ELR (cell line): Measurements from ENCODE around the gene DBNDD1.
A peak's percentile ranks its signal among the peaks of the same experiment; 100 is the strongest.
"Not testable (repeated sequence)": the region's sequence is repeated elsewhere in the genome, so short reads cannot be mapped to it uniquely, and the experiment has no call there.

Source experiments
- DNase-seq: peaks from one replicate; pipeline ENCODE4 v3.0.0-alpha.2; 2015; ENCODE audit warnings: low read depth

Gene DBNDD1

DNA sequence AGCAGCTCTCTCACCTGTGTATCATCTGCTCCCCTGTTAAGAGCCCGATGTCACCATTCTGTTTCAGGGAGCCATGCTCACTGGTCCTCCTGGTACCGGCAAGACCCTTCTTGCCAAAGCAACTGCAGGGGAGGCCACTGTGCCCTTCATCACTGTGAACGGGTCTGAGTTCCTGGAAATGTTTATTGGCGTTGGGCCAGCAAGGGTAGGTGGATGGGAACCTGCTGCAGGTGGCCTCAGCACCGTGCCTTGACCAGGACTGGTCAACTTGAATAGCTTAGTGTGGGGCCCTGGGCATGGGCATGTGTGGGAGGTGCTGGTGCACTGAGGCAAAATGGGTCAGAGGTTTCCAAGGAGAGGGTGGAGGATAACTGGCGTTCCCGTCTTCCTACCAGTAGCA lies 28.5 kb downstream of the DBNDD1 start:
- DNase-seq = no peak

DNA sequence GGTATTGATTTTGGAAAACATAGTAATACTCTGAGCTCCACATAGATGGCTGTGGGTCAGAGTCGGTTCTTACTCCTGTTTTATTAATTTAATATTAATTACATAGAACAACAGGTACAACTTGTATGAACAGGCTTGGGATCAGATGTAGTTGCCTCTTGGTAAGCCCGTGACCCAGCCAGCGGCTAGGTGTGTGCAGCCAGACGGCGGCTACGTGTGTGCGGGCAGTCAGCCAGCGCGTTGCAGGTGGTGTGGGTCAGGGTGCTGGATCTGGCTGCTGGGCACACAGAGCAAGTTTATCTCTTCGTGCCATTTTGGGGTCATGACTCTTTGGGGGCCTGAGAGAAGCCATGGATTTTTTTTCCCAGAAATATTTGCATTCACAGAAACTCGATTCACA lies 30.3 kb downstream of the DBNDD1 start:
- DNase-seq = no peak

DNA sequence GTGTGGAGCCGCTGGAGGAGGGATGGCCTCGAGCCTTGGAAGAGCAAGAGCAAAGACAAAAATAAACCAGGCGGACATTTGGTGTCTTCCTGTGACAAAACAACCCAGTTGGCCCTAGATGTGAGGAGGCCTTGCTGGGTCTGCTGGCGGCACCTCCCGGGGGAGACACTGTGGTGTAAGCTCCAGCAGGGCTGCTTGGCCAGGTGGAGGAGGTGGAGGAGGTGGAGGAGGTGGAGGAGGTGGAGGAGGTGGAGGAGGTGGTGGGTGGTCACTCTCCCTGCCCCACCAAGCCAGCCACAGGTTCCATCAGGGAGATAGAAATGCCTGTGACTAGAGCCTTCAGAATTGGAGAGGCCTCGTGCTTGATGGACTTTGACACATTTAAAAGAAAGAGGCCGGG lies 32.1 kb downstream of the DBNDD1 start:
- DNase-seq = no peak

DNA sequence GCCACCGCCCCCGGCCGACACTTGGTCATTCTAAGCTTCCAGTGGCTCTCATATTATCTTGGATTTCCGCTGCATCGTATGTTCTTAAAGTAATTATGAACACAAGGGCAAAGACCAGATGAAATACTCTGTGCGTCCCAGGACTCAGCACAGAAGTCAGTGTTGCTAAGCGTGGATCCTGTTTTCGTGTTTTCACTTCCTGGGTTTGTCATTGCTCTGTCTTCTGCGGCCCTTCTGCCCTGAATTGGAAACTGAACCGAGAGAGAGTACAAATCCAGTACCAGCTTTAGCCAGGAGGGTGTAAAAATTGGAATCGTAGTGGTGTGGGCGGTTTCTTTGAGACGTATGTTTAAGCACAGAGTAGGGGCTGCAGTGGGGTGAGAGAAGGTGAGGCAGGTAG lies 32.7 kb downstream of the DBNDD1 start:
- no peak for DNase-seq

DNA sequence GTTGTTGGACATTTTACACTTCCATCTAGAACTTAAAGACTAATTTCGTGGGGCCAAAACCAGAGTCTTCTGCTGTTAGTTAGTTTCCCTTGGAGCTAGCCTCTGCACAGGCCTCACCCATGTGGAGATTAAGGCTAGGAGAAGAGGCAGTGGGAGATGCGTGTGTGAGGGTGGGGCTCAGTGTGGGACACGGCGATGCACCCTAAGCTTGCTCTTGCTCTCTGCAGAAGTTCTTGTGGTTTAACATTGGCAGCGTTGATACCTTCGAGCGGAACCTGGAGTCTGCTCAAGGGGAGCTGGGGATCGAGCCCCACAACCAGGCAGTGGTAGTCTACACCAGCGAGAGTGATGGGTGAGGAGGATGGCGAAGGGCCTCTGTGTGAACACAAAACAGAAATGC lies 34.0 kb downstream of the DBNDD1 start:
- no peak for DNase-seq

DNA sequence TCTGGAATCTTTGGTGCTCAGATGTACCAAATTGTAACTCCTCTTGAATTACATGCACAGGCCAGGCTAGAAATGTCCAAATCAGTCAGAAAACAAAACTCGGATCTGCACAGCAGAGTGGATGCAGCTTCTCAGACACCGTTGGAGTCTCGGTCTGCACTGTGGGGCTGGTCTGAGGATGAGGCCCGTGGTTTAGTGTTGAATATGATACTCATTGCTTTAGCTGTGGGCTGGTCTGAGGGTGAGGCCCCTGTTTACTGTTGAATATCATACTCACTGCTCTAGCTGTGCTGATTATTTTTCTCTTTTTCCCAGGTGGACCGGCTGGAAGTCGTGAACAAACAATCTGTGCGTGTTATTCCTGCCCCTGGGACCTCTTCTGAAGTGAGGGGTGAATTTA lies 35.0 kb downstream of the DBNDD1 start:
- DNase-seq = no peak

DNA sequence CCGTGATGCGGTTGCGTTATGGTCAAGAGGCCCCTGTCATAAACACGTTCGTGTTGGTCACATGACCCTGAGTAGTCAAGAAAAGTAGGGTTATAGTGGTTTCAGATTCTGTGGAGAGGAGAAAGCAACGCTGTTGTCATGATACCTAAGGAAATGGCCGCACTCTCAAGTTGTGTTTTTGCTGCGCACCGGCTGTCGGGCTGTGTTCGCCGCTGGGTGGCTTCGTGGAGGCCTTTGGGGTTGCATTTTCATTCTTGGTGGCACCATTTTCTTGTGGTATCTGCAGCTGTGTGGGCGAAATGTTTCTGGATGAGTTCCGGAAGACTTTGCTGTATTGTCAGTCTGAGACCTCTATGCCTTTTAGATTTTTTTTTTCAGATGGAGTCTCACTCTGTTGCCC lies 35.7 kb downstream of the DBNDD1 start:
- DNase-seq = no peak

DNA sequence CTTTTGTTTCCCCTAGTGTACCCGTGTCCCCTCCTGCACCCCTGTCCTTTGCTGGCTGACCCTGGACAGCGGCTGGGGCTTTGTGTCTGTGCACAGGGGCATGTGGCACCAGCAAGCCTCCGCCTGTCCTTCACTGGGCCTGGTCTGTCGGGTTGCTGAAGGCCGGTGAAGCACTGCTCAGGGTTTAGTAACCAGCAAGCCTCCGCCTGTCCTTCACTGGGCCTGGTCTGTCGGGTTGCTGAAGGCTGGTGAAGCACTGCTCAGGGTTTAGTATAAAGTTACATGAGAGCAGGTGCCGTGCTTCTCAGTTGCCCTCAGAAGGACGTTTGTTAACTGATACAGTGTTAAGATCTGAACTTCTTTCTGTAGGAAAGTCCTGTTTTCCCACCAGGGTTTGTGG lies 36.9 kb downstream of the DBNDD1 start:
- no peak for DNase-seq

DNA sequence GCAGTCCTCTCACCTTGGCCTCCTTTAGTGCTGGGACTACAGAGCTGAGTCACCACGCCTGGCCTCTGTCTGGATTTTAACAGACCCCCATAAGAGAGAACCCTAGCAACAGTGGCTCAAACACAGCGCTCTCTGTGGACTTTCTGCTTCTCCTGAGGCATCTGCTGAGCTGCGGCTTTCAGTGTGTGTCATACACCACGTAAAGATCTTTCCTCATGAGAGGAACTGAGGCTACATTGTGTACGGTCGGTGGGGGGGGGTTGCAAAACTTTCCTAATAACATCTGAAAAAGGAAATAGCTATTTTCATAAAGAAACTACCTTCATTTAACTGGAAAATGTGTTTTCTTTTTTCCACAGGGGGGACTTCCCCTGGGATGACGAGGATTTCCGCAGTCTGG lies 37.8 kb downstream of the DBNDD1 start:
- no peak for DNase-seq

DNA sequence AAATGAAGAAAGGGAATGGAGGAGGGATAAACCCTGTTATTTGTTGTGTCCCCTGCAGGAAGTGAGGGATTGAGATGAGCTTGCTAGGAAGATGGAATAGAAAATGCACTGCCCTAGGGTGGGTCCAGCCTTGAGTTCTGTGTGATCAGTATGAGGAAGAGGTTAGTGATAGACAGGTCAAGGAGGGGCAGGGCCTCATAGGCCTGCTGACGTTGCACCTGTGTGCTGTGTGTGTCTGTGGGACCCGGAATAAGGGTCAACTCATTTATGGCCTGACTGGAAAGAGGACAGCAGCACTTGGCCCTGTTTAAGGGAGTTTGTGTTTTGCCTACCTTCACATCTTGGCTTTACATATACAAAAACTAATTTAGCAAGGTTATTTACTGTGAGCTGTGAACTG lies 44.4 kb downstream of the DBNDD1 start:
- DNase-seq = no peak

DNA sequence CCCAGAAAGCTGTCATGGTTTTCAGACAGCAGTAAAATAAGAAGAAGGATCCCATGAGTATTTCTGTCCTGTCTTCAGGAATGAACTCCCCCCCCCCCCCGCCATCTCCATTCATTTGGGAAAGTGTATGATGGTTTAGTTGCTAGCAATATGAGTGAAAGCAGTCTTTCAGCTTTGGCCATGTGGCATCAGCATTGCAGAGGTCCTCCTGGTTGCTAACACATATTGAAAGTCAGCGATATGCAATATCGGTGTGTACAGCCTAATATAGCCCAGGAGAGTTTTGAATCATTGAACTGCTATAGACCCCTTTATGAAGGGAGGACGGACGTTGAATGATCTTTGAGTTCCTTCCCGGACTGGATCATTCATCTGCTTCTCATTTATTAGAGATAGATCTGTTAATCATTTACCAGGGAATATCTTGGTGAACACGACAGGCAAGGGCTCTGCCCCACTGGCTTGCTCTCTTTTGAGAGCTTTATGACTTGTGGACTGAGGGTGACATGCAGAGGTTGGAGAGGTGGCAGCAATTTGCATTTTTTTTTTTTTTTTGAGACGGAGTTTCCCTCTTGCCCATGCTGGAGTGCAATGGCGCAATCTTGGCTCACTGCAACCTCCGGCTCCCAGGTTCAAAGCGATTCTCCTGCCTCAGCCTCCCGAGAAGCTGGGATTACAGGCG lies 45.5 kb downstream of the DBNDD1 start:
- DNase-seq = no peak

DNA sequence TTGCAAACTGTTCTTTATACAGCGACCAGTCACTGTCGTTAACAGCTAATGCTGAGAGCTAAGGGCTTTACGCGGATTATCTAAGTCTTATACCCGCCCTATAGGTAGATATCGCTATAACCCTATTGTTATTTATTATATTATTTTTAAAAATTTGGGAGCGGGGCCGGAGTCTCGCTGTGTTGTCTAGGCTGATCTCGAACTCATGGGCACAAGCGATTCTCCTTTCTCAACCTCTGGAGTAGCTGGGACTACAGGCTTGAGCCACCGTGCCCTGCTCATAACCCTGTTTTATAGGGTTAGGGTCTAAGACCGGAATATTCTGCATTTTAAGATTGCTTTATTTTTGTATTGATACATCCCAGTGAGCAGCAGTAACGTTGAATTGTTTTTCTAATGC lies 46.0 kb downstream of the DBNDD1 start:
- no peak for DNase-seq

DNA sequence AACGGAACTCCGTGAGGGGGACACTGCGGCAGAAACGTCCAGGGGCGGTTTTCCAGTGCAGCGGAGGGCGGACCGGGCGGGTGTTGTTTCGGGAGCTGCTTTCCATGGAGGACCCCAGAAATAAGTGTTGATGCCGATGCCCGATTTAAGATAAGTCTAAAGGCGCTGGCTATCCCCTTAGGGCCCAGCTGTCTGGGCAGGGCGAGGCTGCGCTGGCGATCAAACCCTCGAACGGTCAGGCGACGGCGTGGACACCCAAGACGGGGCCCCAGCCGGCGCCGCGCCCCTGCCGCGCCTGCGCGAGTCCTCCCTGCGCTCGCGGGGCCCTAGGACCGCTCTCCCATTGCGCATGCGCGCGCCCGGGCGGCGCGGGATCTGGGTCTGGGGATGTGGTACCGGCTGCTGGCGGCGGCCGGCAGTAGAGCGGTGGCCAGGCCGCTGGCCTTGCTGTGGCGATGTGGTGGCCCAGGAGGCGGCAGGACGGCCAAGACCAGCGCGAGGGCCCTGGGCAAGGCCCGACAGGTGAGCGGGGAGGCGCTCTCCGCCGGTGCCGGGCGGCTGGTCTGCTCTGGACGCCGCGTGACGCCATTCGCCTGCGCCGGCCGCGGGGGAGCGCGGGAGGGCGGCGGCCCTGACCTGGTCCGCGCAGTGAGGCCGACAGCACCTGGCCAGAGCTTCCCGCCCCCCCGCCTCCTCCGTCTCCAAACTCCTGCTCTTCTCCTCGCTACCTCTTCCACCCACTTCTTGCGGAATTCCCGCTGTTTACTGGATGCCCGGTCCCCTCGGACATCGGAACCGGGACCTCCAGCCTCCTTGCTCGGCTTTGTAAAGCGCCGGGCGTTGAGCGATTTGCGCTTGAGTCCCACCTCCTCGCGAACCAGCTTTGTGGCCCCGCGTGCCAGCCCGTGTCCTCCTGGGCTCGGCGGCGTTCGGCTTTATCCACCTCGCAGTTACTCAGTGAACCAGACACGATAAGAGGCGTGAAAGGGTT lies 46.7 kb downstream of the DBNDD1 start:
- peak; percentile 90 for DNase-seq

DNA sequence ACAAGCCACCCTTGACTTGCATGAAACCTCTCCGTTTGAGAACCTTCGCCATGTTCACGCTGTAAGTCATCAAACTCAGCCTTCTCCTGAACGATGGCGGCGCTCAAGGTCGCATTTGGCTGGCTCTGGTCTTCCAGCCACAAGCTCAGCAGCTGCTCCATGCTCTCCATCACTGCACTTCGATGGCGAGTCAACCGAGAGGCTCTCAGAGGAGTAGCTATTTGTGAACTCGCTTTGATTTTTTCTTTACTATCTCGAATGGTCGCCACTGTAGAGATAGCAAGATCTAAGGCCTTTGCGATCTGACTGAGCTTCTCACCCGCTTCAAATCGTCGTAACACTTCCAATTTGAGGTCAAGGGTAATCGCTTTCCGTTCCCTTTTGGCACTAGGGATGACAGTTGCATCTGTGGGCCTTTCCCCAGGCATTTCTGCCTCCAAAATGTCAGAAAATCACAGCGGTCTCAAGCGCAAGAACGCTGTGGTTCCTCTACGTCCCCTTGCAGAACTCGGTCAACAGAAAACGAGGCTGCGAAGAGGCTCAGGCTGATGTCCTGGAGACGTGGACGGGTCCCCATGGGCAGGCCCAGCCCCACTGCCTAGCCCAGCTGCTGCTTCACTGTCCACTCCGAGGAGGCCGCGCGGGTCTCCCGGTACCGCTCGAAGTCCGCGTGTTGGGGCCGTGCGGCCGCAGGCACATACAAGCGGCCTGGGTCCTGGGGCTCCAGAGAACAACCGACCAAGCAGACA lies 47.6 kb downstream of the DBNDD1 start:
- DNase-seq = no peak

DNA sequence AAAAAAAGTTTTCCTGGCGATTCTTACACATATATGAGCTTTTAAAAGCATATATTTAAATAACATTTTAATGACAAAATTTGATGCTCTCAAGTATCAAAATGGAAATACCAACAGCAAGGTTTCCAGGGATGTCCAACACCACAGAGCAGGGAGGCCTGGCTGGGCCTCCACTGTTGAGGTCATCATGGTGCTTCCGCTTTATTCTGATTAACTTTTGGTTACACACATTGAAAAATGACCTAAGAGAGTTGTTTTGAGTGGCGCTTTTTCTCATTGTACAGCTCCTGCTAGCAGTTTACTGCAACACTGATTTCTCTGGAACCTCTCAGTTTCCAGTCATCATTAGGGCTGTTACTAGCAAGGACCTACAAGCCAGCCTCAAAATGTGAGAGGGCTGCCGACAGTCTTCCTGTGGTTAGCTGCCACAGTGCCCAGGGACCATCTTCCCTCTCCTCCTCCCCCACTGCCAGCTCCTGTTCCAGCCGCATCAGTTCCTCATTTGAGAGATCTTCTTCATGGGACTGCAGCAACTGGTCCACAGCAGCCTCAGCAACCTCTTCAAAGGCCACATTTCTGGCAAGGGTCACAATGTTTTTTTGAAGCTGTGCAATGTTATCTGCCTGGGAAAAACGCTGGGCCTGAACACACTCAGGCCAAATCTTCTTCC lies 49.4 kb downstream of the DBNDD1 start:
- no peak for DNase-seq

DNA sequence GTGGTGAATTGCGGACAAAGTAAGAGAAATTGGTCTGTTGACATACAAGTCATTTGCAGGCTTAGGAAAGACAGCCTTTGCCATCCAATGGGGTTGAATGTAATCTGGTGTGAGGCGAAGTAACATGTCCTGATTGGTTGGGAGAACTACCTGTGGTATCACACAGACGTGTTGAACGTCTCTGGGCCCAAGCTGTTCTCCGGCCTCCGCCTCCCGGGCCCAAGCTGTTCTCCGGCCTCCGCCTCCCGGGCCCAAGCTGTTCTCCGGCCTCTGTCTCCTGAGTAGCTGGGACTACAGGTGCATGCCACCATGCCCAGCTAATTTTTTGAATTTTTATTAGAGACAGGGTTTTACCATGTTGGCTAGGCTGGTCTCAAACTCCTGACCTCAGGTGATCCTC lies 51.2 kb downstream of the DBNDD1 start:
- not testable (repeated sequence) for DNase-seq

DNA sequence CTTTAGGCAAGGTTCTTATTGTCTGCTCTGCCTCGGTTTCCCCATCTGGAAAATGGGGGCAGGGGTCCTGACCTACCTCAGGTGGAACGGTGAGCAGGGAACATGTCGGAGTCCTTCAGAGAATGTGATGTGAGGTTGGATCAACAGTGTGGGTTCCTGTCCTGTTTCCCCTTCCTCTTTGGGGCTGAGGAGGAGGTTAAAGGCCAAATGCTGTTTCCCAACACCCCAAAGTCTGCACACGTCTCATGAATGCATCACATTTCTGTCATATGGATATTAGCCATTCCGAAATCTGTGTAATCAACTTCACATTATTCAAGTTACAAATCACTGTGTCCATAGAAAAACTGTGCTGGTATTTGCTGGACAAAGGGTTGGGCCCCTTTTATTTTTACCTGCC lies 51.8 kb downstream of the DBNDD1 start:
- not testable (repeated sequence) for DNase-seq

DNA sequence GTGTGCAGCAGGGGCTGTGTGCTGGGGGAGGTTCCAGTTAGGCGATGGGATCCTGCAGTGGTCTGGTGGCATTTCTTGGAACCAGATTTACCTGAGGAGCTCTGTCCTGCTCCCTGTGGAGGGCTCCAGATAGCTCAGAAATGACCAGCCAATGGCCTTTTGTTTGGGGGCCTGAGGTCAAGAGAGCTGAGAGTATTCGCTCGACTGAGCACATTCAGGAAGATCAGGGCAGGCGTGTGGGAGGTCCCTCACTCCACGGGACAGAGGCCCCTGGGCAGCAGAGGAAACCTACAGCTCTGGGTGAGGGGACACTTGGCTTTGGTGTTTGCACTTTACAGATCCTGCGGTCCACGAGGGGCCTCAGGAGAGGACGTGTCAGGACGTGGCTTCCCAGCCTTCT lies 52.5 kb downstream of the DBNDD1 start:
- DNase-seq = no peak

DNA sequence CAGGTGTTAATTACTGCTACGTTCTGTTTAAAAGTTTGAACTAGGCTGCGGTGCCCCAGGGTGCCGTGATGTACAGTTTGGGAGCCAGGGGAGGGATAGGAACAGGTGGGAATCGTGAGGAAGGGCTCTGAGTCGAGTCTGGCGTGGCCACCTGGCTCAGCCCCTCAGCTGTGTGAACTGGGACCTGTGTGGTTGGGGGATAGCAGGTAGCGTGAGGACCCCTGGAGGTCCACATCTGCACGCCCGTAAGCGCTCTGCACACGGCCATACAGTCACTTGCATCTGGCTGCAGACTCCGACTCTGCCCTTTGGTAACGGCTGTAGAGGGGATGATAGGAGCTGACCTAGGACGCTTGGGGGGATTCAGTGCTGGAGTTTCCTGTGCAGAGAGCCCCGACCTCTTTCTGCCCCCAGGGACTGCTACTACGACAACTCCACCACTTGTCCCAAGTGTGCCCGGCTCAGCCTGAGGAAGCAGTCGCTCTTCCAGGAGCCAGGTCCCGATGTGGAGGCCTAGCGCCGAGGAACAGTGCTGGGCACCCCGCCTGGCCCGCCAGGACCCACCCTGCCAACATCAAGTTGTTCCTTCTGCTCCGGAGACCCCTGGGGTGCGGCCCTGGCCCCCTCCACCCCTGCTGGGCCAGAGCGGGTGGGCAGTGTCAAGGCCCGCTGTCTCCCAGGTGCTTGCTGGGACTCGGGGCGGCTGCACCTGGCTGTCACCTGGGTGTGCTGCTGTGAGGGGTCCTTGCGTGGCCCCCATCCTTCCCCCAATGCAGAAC lies 53.6 kb downstream of the DBNDD1 start:
- no peak for DNase-seq

DNA sequence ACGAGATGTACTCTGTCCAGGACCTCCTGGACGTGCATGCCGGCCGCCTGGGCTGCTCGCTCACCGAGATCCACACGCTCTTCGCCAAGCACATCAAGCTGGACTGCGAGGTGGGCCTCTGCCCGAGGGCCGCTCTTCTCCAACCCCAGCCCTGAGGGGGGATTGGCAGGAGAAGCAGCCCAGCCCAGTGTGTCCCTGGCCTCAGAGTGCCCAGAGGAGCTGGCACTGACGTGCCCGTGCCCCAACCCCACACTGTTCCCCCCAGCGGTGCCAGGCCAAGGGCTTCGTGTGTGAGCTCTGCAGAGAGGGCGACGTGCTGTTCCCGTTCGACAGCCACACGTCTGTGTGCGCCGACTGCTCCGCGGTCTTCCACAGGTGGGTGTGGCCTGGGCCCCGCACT lies 55.1 kb downstream of the DBNDD1 start:
- no peak for DNase-seq

DNA sequence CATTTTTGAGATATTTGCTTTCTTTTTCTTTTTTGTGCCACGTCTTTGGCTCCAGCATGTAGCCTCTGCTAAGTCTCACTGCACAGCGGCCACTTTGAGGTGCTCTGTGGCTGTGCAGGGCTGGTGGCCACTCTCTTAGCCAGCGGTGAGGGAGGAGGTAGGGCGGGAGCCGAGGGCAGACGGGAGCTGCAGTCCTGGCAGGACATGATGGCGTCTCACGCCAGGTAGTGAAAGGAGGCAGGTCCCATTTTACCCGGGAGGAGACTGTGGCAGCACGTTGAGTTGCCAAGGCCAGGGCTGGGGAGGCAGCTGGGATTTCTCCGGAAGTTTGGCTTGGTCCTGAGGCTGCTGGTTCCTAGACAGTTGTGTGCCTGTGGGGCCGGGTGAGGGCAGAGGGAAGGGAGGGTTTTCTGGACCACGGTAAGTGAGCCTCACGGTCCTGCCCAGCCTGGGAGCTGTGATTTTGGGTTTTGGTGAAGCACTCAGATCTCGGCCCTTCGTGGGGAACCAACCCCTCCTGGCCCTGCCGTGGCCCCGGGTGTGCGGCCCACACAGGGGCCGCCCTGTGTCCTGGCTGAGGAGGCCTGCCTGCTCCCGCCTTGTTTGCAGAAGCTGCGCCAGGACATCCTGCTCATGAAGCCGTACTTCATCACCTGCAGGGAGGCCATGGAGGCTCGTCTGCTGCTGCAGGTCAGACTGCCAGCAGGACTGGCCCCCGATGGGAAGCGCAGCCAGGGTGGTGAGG lies 56.3 kb downstream of the DBNDD1 start:
- no peak for DNase-seq
